HepG2 (cell line): ENCODE data around the gene ZNF780B. TPM values are rescaled to one million over a fixed set of nuclear protein-coding genes. Genes with fewer than 3 reads are reported as not detected.

Experiments used
- MTA1 ChIP-seq: sonication (generic); formaldehyde crosslinking; IDR thresholded peaks from 2 replicates; pipeline ENCODE4 v1.4.0; 2020; ENCODE audit warnings: missing genetic modification reagents, mild to moderate bottlenecking, borderline replicate concordance
- MTERF4 ChIP-seq: sonication (generic); formaldehyde crosslinking; IDR thresholded peaks from 2 replicates; pipeline ENCODE4 v1.8.0; 2023; ENCODE audit warnings: mild to moderate bottlenecking, missing genetic modification reagents
- MXD3 ChIP-seq: IDR thresholded peaks from 2 replicates; pipeline ENCODE4 v1.6.1; 2016; ENCODE audit warnings: mild to moderate bottlenecking, missing biosample characterization, missing genetic modification reagents
- PHF8 ChIP-seq: sonication (generic); formaldehyde crosslinking; IDR thresholded peaks from 2 replicates; pipeline ENCODE4 v1.5.0; 2020; ENCODE audit warnings: missing genetic modification reagents
- PITX1 ChIP-seq: sonication (generic); formaldehyde crosslinking; IDR thresholded peaks from 2 replicates; pipeline ENCODE4 v1.5.1; 2020; ENCODE audit warnings: mild to moderate bottlenecking, missing genetic modification reagents
- PPARG ChIP-seq: conservative IDR thresholded peaks from 2 replicates; pipeline ENCODE4 v1.6.1; 2016; ENCODE audit warnings: missing biosample characterization, missing genetic modification reagents
- RARA ChIP-seq: IDR thresholded peaks from 2 replicates; pipeline ENCODE4 v1.6.1; 2016; ENCODE audit warnings: missing genetic modification reagents, missing compliant biosample characterization
- SKI ChIP-seq: fragments of 450-650 bp; IDR thresholded peaks from one replicate; pipeline ENCODE4 v1.6.1; 2018; ENCODE audit warnings: mild to moderate bottlenecking; ENCODE audit not compliant: partially characterized antibody
- SUZ12 ChIP-seq: fragments of 150-350 bp; IDR thresholded peaks from 2 replicates; pipeline ENCODE4 v1.6.1; 2014; ENCODE audit warnings: low read depth, low read length
- TFDP2 ChIP-seq: sonication (generic); formaldehyde crosslinking; IDR thresholded peaks from 2 replicates; pipeline ENCODE4 v1.4.0; 2020; ENCODE audit warnings: missing genetic modification reagents
- ZBED4 ChIP-seq: sonication (generic); formaldehyde crosslinking; IDR thresholded peaks from 2 replicates; pipeline ENCODE4 v1.4.0; 2020; ENCODE audit warnings: missing genetic modification reagents, borderline replicate concordance
- ZBTB7A ChIP-seq: sonication (generic); formaldehyde crosslinking; IDR thresholded peaks from 2 replicates; pipeline ENCODE4 v1.8.0; 2022; ENCODE audit warnings: mild to moderate bottlenecking, missing genetic modification reagents
- ZFX ChIP-seq: sonication (generic); formaldehyde crosslinking; IDR thresholded peaks from 2 replicates; pipeline ENCODE4 v1.4.0; 2020; ENCODE audit warnings: mild to moderate bottlenecking, low read depth, missing genetic modification reagents, moderate library complexity
- ZGPAT ChIP-seq: IDR thresholded peaks from 2 replicates; pipeline ENCODE4 v1.6.1; 2016; ENCODE audit warnings: mild to moderate bottlenecking
- ZNF343 ChIP-seq: sonication (generic); formaldehyde crosslinking; IDR thresholded peaks from 2 replicates; pipeline ENCODE4 v1.4.0; 2020; ENCODE audit warnings: mild to moderate bottlenecking, missing genetic modification reagents
- ZNF382 ChIP-seq: sonication (generic); formaldehyde crosslinking; IDR thresholded peaks from 2 replicates; pipeline ENCODE4 v1.5.0; 2020; ENCODE audit warnings: missing genetic modification reagents, mild to moderate bottlenecking, borderline replicate concordance
- ZNF678 ChIP-seq: sonication (generic); formaldehyde crosslinking; IDR thresholded peaks from 2 replicates; pipeline ENCODE4 v1.4.0; 2020; ENCODE audit warnings: mild to moderate bottlenecking, missing genetic modification reagents
- ZNF704 ChIP-seq: sonication (generic); formaldehyde crosslinking; IDR thresholded peaks from 2 replicates; pipeline ENCODE4 v1.8.1; 2023; ENCODE audit warnings: mild to moderate bottlenecking, inconsistent platforms, moderate library complexity, missing genetic modification reagents, borderline replicate concordance
- ZSCAN22 ChIP-seq: sonication (generic); formaldehyde crosslinking; IDR thresholded peaks from 2 replicates; pipeline ENCODE4 v1.4.0; 2020; ENCODE audit warnings: mild to moderate bottlenecking, missing genetic modification reagents
- ZZZ3 ChIP-seq: sonication (generic); formaldehyde crosslinking; IDR thresholded peaks from 2 replicates; pipeline ENCODE4 v1.4.0; 2020; ENCODE audit warnings: missing genetic modification reagents, mild to moderate bottlenecking, borderline replicate concordance
- polyA plus RNA-seq, 8 experiments: library from polyadenylated mRNA; depleted of rRNA in 3 of 8; stranded (reverse) in 7 of 8; unstranded in 1 of 8; fragments of >200 nt; fragmentation: Illumina TruSeq in 4 of 8; extraction: Trizol in 4 of 8; gene quantifications; 2 replicates each; pipeline versions ENCODE4 v1.2.1 to v1.2.3, GENCODE V29; 2011 to 2016; ENCODE audit warnings: low read depth in 4 of 8, missing spikeins in 1 of 8, mixed read lengths in 1 of 8; ENCODE audit not compliant: insufficient read depth in 1 of 8
- total RNA-seq, 5 experiments: library from RNA; depleted of rRNA; stranded (reverse); fragments of >200 nt; fragmentation: Illumina TruSeq; extraction: Trizol; gene quantifications; 2 replicates each; pipeline ENCODE4 v1.2.3, GENCODE V29; 2016; ENCODE audit warnings: low read depth in 1 of 5

The ZNF780B gene
- total and polyA plus RNA-seq, 2 of the 13 experiments (the other 11 are each of a cell fraction or from before 2014, with no cell fraction given): 6.6 to 21.9 TPM

GRCh38 chr19:40055832-40056504 is at the start of gene ZNF780B (continued):
- TF ChIP-seq MTERF4 (CRISPR knock-in tag) (peak; percentile 64; the same call in 1 of the 2 replicates), PPARG (CRISPR knock-in tag) (0 out of 2 replicates have a peak, but pooled peaks have one; percentile 15), ZBTB7A (CRISPR knock-in tag) (no peak), SUZ12 (peak; percentile 37; the same call in 1 of the 2 replicates), ZSCAN22 (no peak), TFDP2 (CRISPR knock-in tag) (peak; percentile 23; the same call in 1 of the 2 replicates), ZFX (peak; percentile 87), ZNF382 (CRISPR knock-in tag) (no peak), SKI (no peak), ZGPAT (CRISPR knock-in tag) (peak; percentile 43; the same call in 1 of the 2 replicates), RARA (CRISPR knock-in tag) (no peak), ZZZ3 (CRISPR knock-in tag) (peak; percentile 61; the same call in 1 of the 2 replicates), ZNF343 (CRISPR knock-in tag) (peak; percentile 73; the same call in 1 of the 2 replicates), PHF8 (CRISPR knock-in tag) (peak; percentile 93), MXD3 (CRISPR knock-in tag) (0 out of 2 replicates have a peak, but pooled peaks have one; percentile 55), PITX1 (CRISPR knock-in tag) (peak; percentile 21; the same call in 1 of the 2 replicates), ZNF678 (CRISPR knock-in tag) (0 out of 2 replicates have a peak, but pooled peaks have one; percentile 80), ZBED4 (CRISPR knock-in tag) (no peak), MTA1 (CRISPR knock-in tag) (peak; percentile 80; the same call in 1 of the 2 replicates), ZNF704 (CRISPR knock-in tag) (0 out of 2 replicates have a peak, but pooled peaks have one; percentile 36)
